ENCODE results near the gene DPYSL4. TPM values are rescaled to one million over a fixed set of nuclear protein-coding genes. Genes with fewer than 3 reads are reported as not detected.

Gene DPYSL4
- total and polyA plus RNA-seq, 2 experiments from 2014 or later = 10.6 to 23.9 TPM

- no peak for TF ChIP-seq EZH2 (IDR thresholded peaks at IDR 0.05; ENCODE audit: low read depth, unreplicated experiment)
- no peak for TF ChIP-seq ETS1 (IDR thresholded peaks at IDR 0.05)
- TF ChIP-seq POLR2AphosphoS5 (IDR thresholded peaks at IDR 0.05; ENCODE audit: low read depth) = no peak
- TF ChIP-seq REST (IDR thresholded peaks at IDR 0.05; ENCODE audit: unreplicated experiment) = no peak
- TF ChIP-seq JUNB (IDR thresholded peaks at IDR 0.05; ENCODE audit: unreplicated experiment) = no peak
- TF ChIP-seq CREB1 (CRISPR knock-in tag; IDR thresholded peaks at IDR 0.05; ENCODE audit: low read depth) = no peak
- TF ChIP-seq CTCF (conservative IDR thresholded peaks at IDR 0.05; ENCODE audit: low read depth in 2 of 2) = no peak
- TF ChIP-seq ZNF331 (CRISPR knock-in tag; IDR thresholded peaks at IDR 0.05; ENCODE audit: low read depth) = no peak
- TF ChIP-seq NANOG (IDR thresholded peaks at IDR 0.05; ENCODE audit: borderline replicate concordance) = no peak
- no peak for TF ChIP-seq EZH2phosphoT487 (IDR thresholded peaks at IDR 0.05; ENCODE audit: unreplicated experiment)
These were observed 19.6 kb upstream of the DPYSL4 start (continued) for GRCh38 chr10:132167041-132167674.

- Histone ChIP-seq H3K36me3 (ENCODE audit: insufficient read depth) (no peaks in the 10 kb centered on the region), H2AFZ (no peak overlapping the region), H3F3A (replicated peaks; ENCODE audit: low read depth) (no peaks in the 10 kb centered on the region), H3K27ac (ENCODE audit: low read depth) (no peak overlapping the region), H3K4me1 (ENCODE audit: insufficient read depth) (peaks cover 2% of the 10 kb centered on the region; the same call in 1 of the 2 replicates), H3K79me2 (replicated peaks; ENCODE audit: insufficient read depth) (no peaks in the 10 kb centered on the region), H3K27me3 (ENCODE audit: insufficient read depth) (no peaks in the 10 kb centered on the region), H4K20me1 (replicated peaks; ENCODE audit: insufficient read depth) (no peaks in the 10 kb centered on the region), H3K9me2 (ENCODE audit: insufficient read depth) (no peaks in the 10 kb centered on the region), H3K4me2 (no peak overlapping the region), H3K4me3 (no peak overlapping the region)
- Mint-ChIP-seq H3K27me3 (ENCODE audit: insufficient read depth, low read depth, poor library complexity) (peaks cover 6% of the 10 kb centered on the region), H3K9me3 (peaks cover 14% of the 10 kb centered on the region), H3K4me3 (no peak overlapping the region), H3K36me3 (ENCODE audit: low read depth) (no peaks in the 10 kb centered on the region), H3K4me1 (peaks cover 10% of the 10 kb centered on the region), H3K27ac (no peak overlapping the region)
- ATAC-seq = no peak
- no peak for DNase-seq (ENCODE audit: low spot score)
- TF ChIP-seq ZNF114 (CRISPR knock-in tag; IDR thresholded peaks at IDR 0.05) = no peak
- TF ChIP-seq POLR2AphosphoS5 (IDR thresholded peaks at IDR 0.05; ENCODE audit: low read depth) = no peak
- no peak for TF ChIP-seq ZNF331 (CRISPR knock-in tag; IDR thresholded peaks at IDR 0.05; ENCODE audit: low read depth)
- TF ChIP-seq JUNB (IDR thresholded peaks at IDR 0.05; ENCODE audit: unreplicated experiment) = no peak
- no peak for TF ChIP-seq NANOG (IDR thresholded peaks at IDR 0.05; ENCODE audit: borderline replicate concordance)
- no peak for TF ChIP-seq ZNF462 (CRISPR knock-in tag; IDR thresholded peaks at IDR 0.05)
- no peak for TF ChIP-seq EZH2phosphoT487 (IDR thresholded peaks at IDR 0.05; ENCODE audit: unreplicated experiment)
These were observed 18.8 kb upstream of the DPYSL4 start for GRCh38 chr10:132167976-132168375.

All from GM23338 (cell line).